ENCODE measurements around the gene IL22RA1.

GRCh38 chr1:24120965-24121364, 22.0 kb downstream of the IL22RA1 start:
- no peak for TF ChIP-seq CTCF (conservative IDR thresholded peaks at IDR 0.05 in 1 of 2, IDR thresholded peaks at IDR 0.05 in 1 of 2; ENCODE audit: low read depth in 1 of 2, low read length in 2 of 2)
- TF ChIP-seq EZH2 (IDR thresholded peaks at IDR 0.05; ENCODE audit: low read length, missing control alignments), result no peak

Data from fibroblast of lung (primary cell).